Subcutaneous abdominal adipose tissue (tissue), 5 donors: ENCODE measurements around the gene PRDM4.

Experiments
- H3K27ac ChIP-seq: one replicate; pipeline ENCODE4 v1.7.0; 2013; ENCODE audit warnings: low read depth, mild to moderate bottlenecking, inconsistent platforms, low read length, moderate library complexity
- H3K27me3 ChIP-seq, 5 donors: one replicate each; pipeline ENCODE4 v1.7.0; 2013; ENCODE audit warnings: low read length in 5 of 5, inconsistent platforms in 1 of 5; ENCODE audit not compliant: control insufficient read depth in 5 of 5, insufficient read depth in 4 of 5
- H3K36me3 ChIP-seq, 5 donors: one replicate each; pipeline ENCODE4 v1.7.0; 2013; ENCODE audit warnings: low read length in 5 of 5; ENCODE audit not compliant: control insufficient read depth in 5 of 5, insufficient read depth in 5 of 5
- H3K4me1 ChIP-seq, 5 donors: one replicate each; pipeline ENCODE4 v1.7.0; 2013; ENCODE audit warnings: low read length in 5 of 5, mild to moderate bottlenecking in 3 of 5, moderate library complexity in 1 of 5; ENCODE audit not compliant: control insufficient read depth in 5 of 5, insufficient read depth in 5 of 5
- H3K4me3 ChIP-seq, 5 donors: one replicate each; pipeline ENCODE4 v1.7.0; 2013; ENCODE audit warnings: low read length in 5 of 5, low read depth in 1 of 5
- H3K9ac ChIP-seq, 5 donors: one replicate each; pipeline ENCODE4 v1.7.0; 2013; ENCODE audit warnings: low read length in 5 of 5, mild to moderate bottlenecking in 4 of 5, moderate library complexity in 3 of 5
- H3K9me3 ChIP-seq, 5 donors: one replicate each; pipeline ENCODE4 v1.7.0; 2013; ENCODE audit warnings: low read length in 5 of 5; ENCODE audit not compliant: control insufficient read depth in 5 of 5
- donor health status: healthy.
- donor health status: healthy.
- donor health status: healthy.
- donor health status: healthy.
- donor health status: healthy.

The PRDM4 gene

GRCh38 chr12:107760809-107761501, at the start of gene PRDM4:
TSS of gene PRDM4 (minus strand) at chr12:107761137. CDS start at chr12:107760515, 622 bp downstream.
- Histone ChIP-seq H3K4me3 (peak within 1 kb of the TSS; percentile 83 to 97 (median 93)), H3K9me3 (no peaks in the 10 kb centered on the region), H3K27ac (peak within 1 kb of the TSS; percentile 57), H3K27me3 (no peaks in the 10 kb centered on the region), H3K4me1 (peaks cover 7 to 34% (median 32%) of the 10 kb centered on the region in 5 donors), H3K36me3 (peaks cover 8 to 18% (median 11%) of the 10 kb centered on the region in 5 donors), H3K9ac (peak within 1 kb of the TSS; percentile 39 to 96 (median 87))

- Histone ChIP-seq H3K4me3 (no peak overlapping the region), H3K9me3 (no peaks in the 10 kb centered on the region), H3K27me3 (peaks cover 0 to 9% (median 0%) of the 10 kb centered on the region in 5 donors), H3K4me1 (no peaks in the 10 kb centered on the region), H3K36me3 (no peaks in the 10 kb centered on the region), H3K9ac (no peak overlapping the region), H3K27ac (no peak overlapping the region)
Measured at GRCh38 chr12:107807471-107808150, 46.7 kb upstream of the PRDM4 start.

DNA sequence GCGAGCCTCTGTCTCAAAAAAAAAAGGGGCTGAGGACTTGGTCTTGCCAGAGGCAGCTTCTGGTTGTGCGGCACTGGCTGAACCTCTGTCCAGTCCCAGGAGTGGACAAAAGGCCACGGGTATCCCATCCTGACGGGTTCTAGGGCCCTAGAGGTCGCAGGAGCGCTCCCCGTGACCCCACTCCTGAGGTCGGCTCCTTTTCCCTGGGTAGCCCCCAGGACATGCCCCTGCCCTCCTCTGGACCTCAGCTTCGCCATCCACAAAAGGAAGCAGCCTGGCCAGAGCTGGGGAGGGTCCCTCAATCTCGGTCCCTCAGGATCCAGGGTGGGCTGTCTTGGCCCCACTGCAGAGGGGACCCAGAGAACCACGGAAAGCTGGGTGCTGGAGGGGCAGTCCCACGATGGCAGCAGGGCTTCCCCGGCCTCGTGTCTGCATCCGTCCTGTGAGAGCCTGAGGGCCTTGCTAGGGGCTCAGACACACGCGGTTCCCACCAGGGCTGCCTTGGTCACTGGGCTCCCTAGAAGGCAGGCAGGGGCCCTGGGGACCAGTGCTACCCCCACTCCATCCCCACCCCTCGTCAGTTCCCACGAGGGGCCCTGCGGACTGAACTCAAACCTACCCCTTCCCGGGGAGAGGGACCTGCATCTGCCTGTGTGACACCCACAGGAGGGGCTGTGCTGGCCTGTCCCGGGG, 44.7 kb upstream of the PRDM4 start:
- H3K9ac ChIP-seq = no peak overlapping the region
- no peaks in the 10 kb centered on the region for H3K9me3 ChIP-seq
- H3K4me3 ChIP-seq = no peak overlapping the region
- H3K27ac ChIP-seq = no peak overlapping the region
- peaks cover 0 to 9% (median 0%) of the 10 kb centered on the region in 5 donors for H3K27me3 ChIP-seq
- no peaks in the 10 kb centered on the region for H3K4me1 ChIP-seq
- no peaks in the 10 kb centered on the region for H3K36me3 ChIP-seq

DNA sequence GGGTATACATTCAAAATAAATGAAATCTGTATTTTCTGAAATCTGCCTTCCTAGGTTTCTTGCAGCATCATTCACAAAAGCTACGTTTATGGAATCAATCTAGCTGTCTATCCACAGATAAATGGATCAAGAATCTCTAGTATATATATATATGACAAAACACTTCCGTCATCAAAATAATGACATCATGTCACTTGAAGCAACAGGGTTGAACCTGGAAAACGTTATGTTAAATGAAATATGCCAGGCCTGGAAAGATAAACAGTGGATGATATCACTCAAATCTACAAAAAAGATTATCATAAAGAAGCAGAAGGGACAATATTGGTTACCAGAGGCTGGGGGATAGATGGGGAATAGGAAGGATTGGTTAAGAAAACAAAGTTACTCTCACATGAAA, 42.2 kb upstream of the PRDM4 start:
- Histone ChIP-seq H3K9me3 (no peaks in the 10 kb centered on the region), H3K27me3 (peaks cover 0 to 9% (median 0%) of the 10 kb centered on the region in 5 donors), H3K36me3 (no peaks in the 10 kb centered on the region), H3K4me1 (no peaks in the 10 kb centered on the region), H3K9ac (no peak overlapping the region), H3K27ac (no peak overlapping the region), H3K4me3 (no peak overlapping the region)

DNA sequence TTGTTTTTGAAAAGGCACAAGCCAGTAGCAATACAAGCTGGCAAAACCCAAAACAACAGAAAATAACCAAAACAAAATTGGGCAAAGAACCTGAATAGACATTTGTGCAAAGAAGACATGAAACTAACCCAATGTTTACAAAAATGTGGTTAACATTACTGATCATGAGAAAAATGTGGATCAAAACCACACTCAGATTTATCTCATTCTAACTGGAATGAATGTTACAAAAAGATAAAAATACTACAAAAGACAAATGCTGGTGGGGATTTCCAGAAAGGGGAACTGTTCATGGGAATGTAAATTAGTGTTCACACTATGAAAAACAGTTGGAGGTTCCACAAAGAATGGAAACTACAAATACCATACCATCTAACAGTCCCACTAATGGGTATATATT, 40.2 kb upstream of the PRDM4 start:
- Histone ChIP-seq H3K9me3 (no peaks in the 10 kb centered on the region), H3K4me3 (no peak overlapping the region), H3K4me1 (no peaks in the 10 kb centered on the region), H3K27ac (no peak overlapping the region), H3K9ac (no peak overlapping the region), H3K36me3 (no peaks in the 10 kb centered on the region), H3K27me3 (peaks cover 0 to 7% (median 0%) of the 10 kb centered on the region in 5 donors)

DNA sequence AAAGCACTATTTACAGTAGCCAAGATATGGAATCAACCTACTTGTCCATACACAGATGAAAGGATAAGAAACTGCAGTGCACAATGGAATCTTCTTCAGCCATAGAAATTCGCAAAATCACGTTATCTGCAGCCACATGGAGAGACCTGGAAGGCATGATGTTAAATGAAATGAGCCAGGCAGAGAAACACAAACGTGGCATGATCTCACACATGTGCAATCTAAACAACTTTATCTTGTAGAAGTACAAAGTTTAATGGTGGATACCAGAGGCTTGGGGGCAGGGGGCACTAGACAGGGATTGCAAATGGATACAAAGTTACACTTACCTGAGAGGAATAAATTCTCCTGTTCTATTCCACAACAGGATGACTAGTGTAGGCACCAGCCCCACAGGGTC, 37.6 kb upstream of the PRDM4 start:
- Histone ChIP-seq H3K9me3 (no peaks in the 10 kb centered on the region), H3K27ac (no peak overlapping the region), H3K27me3 (peaks cover 0 to 8% (median 2%) of the 10 kb centered on the region in 5 donors), H3K36me3 (no peaks in the 10 kb centered on the region), H3K4me3 (no peak overlapping the region), H3K9ac (no peak overlapping the region), H3K4me1 (no peaks in the 10 kb centered on the region)

DNA sequence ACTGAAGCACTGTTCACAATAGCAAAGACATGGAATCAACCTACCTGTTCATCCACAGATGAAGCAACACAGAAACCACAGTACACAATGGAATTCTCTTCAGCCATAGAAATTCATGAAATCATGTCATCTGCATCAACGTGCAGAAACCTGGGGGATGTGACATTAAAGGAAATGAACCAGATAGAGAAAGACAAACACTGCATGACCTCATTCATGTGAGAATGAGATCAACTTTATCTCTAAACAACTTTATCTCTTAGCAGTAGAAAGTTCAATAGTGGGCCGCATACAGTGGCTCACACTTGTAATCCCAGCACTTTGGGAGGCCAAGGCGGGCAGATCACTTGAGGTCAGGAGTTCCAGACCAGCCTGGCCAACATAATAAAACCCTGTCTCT, 33.5 kb upstream of the PRDM4 start:
- H3K27me3 ChIP-seq = peaks cover 0 to 8% (median 2%) of the 10 kb centered on the region in 5 donors
- no peaks in the 10 kb centered on the region for H3K9me3 ChIP-seq
- H3K36me3 ChIP-seq = no peaks in the 10 kb centered on the region
- no peak overlapping the region for H3K27ac ChIP-seq
- H3K9ac ChIP-seq = no peak overlapping the region
- no peak overlapping the region for H3K4me3 ChIP-seq
- no peaks in the 10 kb centered on the region for H3K4me1 ChIP-seq

- Histone ChIP-seq H3K27ac (no peak overlapping the region), H3K36me3 (no peaks in the 10 kb centered on the region), H3K9ac (no peak overlapping the region), H3K9me3 (no peaks in the 10 kb centered on the region), H3K4me3 (no peak overlapping the region), H3K27me3 (peaks cover 0 to 8% (median 2%) of the 10 kb centered on the region in 5 donors), H3K4me1 (no peaks in the 10 kb centered on the region)
Measured at GRCh38 chr12:107791465-107792089, 30.6 kb upstream of the PRDM4 start.

DNA sequence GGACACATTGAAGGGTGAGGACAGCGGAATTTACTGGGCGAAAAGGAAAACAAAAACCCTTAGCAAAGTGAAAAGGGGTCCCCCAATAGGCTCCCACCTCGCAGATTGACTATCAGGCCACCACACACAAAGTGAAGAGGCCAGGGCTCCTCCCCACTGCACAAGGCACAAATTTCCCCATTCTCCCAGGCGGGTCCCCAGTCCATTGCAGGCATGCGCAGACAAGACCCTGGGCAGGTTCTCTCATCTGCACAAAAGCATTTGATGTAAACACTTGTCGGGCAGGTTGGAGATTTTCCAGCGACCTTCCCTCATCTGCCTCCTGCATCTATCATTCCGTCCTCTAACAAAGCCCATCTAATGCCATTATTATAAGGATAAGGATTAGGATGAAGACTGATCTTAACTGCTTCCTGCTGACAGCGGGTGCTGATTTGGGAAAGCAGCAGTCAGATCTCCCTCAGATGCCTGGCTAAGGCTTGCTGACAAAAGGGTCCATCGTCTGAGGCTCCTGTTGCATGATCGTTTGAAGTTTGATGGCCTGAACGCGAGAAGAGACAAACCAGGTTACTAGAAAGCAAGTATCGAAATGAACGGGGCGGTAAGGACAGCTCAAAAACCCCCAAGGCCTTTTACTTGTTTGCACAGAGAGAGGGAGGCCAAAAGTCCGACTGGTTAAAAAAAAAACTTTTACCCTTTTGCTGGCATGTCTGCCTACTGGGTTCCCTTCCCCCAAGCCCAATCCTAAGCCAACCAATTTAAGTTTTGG, 27.9 kb upstream of the PRDM4 start:
- H3K36me3 ChIP-seq = no peaks in the 10 kb centered on the region
- no peaks in the 10 kb centered on the region for H3K9me3 ChIP-seq
- H3K4me1 ChIP-seq = no peaks in the 10 kb centered on the region
- no peak overlapping the region for H3K9ac ChIP-seq
- H3K4me3 ChIP-seq = no peak overlapping the region
- H3K27ac ChIP-seq = no peak overlapping the region
- H3K27me3 ChIP-seq = peaks cover 0 to 4% (median 0%) of the 10 kb centered on the region in 5 donors
